Thyroid gland (tissue), 4 donors: ENCODE results near the gene CALCB.

Experiments
- POLR2A ChIP-seq, 2 donors: fragments of 450-650 bp; IDR thresholded peaks; one replicate each; pipeline ENCODE4 v1.6.1; 2017; ENCODE audit warnings: antibody characterized with exemption in 2 of 2, mild to moderate bottlenecking in 2 of 2, moderate library complexity in 1 of 2
- TF ChIP-seq, protein P1 (sequence below), 6 experiments: fragments of 200-600 bp in 3 of 6; fragments of 450-650 bp in 3 of 6; sonication (generic) in 3 of 6; IDR thresholded peaks; one replicate each; pipeline ENCODE4 v1.5.1; 2016 to 2019; ENCODE audit warnings: antibody characterized with exemption in 6 of 6, mild to moderate bottlenecking in 2 of 6, inconsistent platforms in 1 of 6, moderate library complexity in 1 of 6

- TF ChIP-seq POLR2A (IDR thresholded peaks at IDR 0.05): no peak
- TF ChIP-seq, protein P1, sequence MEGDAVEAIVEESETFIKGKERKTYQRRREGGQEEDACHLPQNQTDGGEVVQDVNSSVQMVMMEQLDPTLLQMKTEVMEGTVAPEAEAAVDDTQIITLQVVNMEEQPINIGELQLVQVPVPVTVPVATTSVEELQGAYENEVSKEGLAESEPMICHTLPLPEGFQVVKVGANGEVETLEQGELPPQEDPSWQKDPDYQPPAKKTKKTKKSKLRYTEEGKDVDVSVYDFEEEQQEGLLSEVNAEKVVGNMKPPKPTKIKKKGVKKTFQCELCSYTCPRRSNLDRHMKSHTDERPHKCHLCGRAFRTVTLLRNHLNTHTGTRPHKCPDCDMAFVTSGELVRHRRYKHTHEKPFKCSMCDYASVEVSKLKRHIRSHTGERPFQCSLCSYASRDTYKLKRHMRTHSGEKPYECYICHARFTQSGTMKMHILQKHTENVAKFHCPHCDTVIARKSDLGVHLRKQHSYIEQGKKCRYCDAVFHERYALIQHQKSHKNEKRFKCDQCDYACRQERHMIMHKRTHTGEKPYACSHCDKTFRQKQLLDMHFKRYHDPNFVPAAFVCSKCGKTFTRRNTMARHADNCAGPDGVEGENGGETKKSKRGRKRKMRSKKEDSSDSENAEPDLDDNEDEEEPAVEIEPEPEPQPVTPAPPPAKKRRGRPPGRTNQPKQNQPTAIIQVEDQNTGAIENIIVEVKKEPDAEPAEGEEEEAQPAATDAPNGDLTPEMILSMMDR (IDR thresholded peaks at IDR 0.05): no peak
Measured at GRCh38 chr11:15073361-15074205, at the start of gene CALCB.
